HG02571 (cell line): Measurements from ENCODE around the gene GABRR2.
A peak's percentile ranks its signal among the peaks of the same experiment; 100 is the strongest.
"Not testable (repeated sequence)": the region's sequence is repeated elsewhere in the genome, so short reads cannot be mapped to it uniquely, and the experiment has no call there.

ENCODE experiments used
- ATAC-seq: cut with Tn5 transposase; IDR thresholded peaks from one replicate; pipeline ENCODE4 v1.9.1; 2021; ENCODE audit warnings: mild to moderate bottlenecking, moderate library complexity; ENCODE audit not compliant: unreplicated experiment

GABRR2 gene

GRCh38 chr6:89260310-89260709 is 54.8 kb downstream of the GABRR2 start:
- no peak for ATAC-seq

GRCh38 chr6:89258912-89259311 is 56.2 kb downstream of the GABRR2 start:
- ATAC-seq: no peak

DNA sequence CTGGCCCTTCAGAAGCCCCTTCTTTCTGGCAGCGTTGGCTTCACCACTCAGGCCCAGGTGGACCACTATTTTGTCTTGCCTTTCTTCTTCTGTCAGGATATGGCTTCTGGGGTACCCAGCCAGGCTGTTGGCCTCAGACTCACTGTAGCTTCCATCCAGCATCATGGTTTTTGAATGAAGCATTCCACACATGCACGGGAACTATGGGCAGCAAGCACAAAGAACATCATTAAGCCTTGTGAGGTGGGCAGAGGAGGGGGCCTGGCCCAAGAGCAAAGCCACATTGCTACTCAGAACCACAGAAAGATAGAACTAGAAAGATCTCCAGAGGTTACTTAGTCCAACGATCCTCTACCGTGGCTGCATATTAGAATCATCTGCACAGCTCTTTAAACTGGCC is 57.3 kb downstream of the GABRR2 start:
- ATAC-seq: no peak

DNA sequence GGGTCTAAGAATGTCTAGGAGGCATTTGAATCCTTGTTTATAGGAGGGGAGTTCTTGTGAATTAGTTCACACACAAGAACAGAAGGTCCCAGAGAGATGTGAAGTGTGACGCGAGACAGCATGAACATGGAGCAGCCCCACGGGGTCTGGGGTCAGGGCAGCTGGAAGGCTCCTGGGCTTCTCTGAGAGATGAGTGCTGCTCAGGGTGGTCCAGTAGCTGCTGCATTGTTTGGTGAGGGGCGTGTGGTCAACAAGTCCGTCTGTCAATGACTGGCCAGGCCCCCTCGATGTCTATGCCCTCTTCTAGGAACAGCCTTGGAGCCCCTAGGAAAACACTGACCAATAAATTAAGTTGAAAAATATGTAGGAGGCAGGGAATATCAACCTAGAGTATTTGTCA is 57.8 kb downstream of the GABRR2 start:
- ATAC-seq: no peak

- no peak for ATAC-seq
Observed at GRCh38 chr6:89255417-89255816, 59.7 kb downstream of the GABRR2 start.

DNA sequence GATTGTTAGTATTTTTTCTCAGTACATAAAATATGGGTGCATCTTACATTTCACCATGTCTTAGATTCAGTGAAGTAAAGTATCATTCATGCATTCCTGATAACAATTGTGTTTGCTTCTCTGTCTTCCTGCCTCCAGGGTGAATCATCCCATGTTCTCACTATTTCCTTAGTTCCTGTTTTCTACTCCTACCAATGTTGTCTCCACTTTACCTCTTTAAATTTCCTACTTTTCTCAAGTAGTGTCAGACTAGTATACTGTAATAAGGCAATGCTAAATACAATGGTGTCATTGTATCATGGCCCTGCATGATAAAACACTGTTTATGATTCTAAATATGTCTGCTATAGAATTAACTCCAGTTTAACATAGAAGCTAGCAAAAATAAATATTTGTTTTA is 60.5 kb downstream of the GABRR2 start:
- no peak for ATAC-seq

- ATAC-seq: no peak
Observed at GRCh38 chr6:89252907-89253306, 62.2 kb downstream of the GABRR2 start.

DNA sequence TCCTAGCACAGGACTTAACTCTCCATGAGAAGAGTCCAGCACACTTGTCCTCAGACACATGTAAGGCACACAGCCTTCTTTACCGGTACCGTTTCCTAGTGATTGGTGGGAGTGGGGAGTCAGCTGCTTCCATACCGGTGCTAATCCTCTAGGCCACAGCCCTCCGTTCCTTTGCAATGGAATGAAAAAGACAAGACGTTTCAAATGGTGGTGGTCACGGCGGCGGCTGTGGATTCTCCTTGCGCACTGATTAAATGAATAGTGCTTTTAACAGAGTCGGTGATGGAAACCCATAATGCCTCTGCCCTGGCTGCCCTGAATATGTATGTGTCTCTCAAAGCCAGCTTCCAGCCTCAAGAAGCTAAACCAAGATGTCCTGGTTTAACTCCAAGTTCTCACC is 63.1 kb downstream of the GABRR2 start:
- no peak for ATAC-seq

- no peak for ATAC-seq
Observed at GRCh38 chr6:89251170-89251569, 63.9 kb downstream of the GABRR2 start.

- ATAC-seq: no peak
Observed at GRCh38 chr6:89250239-89250638, 64.9 kb downstream of the GABRR2 start.

- peak; percentile 80 for ATAC-seq
Observed at GRCh38 chr6:89244241-89244985, 70.7 kb downstream of the GABRR2 start.

GRCh38 chr6:89243331-89243629 is 71.8 kb downstream of the GABRR2 start:
- ATAC-seq: no peak

- ATAC-seq: no peak
Observed at GRCh38 chr6:89242574-89243330, 72.3 kb downstream of the GABRR2 start.

DNA sequence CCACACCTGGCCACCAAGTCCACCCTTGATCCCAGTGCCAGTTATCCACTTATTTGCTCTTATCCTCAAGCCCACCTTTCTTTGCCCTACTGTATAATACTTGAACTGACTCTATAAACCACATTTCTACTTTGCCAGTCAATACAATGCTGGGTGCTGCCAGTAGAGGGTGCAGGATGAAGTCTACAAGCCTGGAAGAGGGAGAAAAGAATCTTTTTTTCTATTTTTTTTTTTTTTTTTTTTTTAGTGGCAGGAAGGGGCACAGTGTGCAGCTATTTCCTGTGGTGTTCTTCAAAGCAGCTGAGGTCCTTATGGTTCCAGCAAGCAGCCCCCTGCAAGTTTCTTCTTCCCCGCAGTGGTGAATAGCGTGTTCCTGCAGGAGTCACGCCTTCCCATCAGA is 75.8 kb downstream of the GABRR2 start:
- no peak for ATAC-seq

DNA sequence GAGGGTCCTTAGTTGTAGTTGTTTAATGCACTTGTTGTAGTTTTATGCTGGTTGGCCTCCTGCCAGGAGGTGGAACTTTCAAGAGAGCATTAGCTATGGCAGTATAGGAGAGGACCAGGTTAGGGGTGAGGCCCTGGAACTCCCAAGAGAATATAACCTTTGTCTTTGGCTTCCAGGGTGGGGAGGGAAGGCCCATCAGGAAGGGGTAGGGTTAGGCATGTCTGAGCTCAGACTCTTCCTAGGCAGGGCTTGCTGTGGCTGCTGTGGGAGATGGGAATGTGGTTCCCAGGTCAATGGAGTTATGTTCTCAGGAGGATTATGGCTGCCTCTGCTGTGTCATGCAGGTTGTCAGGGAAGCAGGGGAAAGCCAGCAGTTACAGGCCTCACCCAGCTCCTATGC is 77.9 kb downstream of the GABRR2 start:
- ATAC-seq: no peak

DNA sequence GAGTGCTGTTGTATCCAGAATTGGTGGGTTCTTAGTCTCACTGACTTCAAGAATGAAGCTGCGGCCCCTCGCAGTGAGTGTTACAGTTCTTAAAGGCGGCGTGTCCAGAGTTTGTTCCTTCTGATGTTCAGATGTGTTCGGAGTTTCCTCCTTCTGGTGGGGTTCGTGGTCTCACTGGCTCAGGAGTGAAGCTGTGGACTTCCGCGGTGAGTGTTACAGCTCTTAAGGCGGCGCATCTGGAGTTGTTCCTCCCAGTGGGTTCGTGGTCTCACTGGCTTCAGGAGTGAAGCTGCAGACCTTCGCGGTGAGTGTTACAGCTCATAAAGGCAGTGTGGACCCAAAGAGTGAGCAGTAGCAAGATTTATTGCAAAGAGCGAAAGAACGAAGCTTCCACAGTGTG is 81.5 kb downstream of the GABRR2 start:
- ATAC-seq: not testable (repeated sequence)

DNA sequence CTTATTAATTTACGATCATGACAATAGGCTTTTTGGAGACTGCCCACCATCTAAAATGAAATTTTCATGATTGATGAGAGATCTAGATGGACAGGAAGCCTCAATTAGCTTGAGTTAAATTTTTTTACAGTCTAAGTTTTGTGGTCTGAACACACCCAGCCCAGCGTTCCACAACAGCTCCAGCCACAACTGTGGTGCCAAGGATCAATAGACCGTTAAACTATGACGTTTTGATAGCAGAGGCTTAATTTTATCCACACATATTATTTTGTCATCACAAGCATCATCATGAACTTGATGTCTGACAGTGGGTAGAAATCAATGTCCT is 92.4 kb downstream of the GABRR2 start:
- ATAC-seq: no peak

DNA sequence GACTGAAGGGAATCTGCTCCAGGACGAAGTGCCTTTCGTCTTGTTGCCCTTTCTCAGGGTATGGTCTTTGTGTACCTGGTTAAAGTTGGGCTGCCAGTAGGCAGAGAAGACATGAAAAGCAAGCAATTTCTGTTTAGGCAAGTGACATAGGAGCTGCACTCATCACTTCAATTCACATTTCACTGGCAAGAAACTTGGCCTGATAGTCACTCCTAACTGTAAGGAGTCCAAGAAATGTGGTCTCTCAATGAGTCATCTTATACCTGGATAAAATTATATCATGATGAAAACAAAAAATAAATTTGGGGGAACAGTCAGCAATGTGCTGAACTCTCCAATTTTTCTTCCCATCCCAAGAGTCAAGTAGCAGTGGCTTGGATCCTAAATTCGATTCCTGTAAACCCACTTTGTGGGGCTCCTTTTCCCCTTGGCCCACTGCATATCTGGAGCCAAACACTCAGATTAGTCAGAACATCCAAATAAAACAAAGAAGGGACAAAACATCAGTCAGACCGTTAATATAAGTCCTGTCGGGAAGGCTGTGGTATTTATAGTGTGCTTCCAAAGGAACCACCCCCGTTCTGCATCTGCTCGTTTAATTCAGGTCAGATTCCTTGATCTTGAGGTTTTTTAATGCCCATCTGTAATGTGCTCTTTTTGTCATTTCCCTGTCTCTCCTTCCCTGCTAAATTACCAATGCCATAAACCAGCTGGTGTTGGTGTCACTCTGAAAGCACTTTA is 93.0 kb downstream of the GABRR2 start:
- no peak for ATAC-seq

DNA sequence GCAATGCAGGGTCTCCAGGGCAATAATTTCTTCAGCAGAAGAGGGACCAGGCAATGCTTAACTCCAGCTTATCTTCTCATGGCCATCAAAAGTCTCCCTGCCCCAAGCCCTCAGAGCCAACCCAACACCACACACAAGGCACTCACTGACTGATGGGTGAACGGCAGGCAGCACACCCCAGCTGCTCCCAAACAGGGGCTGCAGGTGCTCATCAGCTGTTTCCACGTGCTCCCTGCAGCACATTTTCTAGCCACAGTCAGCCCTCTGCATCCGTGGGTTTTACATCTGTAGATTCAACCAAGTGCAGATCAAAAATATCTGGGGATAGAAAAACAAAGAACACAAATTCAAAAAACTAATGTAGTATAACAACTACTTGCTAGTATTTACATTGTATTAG is 94.0 kb downstream of the GABRR2 start:
- ATAC-seq: no peak

DNA sequence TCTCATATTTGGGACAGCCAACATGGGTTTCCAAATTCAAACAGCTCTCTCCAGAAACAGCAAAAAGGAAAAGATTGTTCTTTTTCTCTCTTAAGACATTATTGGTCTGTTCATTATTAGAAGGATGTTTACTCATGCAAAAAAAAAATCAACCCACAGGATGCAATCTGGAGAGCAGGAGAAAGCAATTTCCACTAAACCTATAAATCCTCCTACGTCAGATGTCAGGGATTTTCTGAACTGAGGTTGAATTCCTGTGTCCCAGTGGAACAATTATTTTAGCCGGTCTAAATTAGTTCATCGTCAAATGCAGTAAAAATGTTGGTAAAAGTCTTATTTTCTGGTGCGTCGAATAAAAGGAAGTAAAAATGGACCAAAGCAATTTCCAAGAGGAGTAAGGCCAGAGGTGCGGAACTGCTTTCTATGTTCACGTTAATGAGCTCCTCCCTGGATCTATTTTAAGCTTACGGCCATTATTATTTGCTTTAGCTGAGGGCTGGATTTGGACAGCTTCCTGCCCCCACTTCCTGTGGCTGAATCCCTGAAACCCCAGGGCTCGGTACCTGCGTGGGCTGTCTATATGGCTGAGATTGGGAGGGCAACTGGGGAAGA is 97.7 kb downstream of the GABRR2 start, which contains the start of gene GABRR1:
Gene GABRR1, minus strand, starts transcription at position 60 of the 612 bp plus-strand sequence. Its CDS starts 36 bp downstream, at position 24.
- ATAC-seq: no peak

GRCh38 chr6:89216411-89216810 is 98.7 kb downstream of the GABRR2 start:
- no peak for ATAC-seq

- no peak for ATAC-seq
Observed at GRCh38 chr6:89215391-89215790, 99.7 kb downstream of the GABRR2 start.
